SU-DHL-6 (cell line): Measurements from ENCODE around the gene SNIP1.
A peak's percentile ranks its signal among the peaks of the same experiment; 100 is the strongest.

Experiments used
- H2AFZ ChIP-seq: fragments of 200-600 bp; sonication (generic); 2 replicates; pipeline ENCODE4 v1.6.1; 2014; ENCODE audit warnings: low read depth, mild to moderate bottlenecking, moderate library complexity, mixed read lengths, antibody characterized with exemption, low read length; ENCODE audit not compliant: severe bottlenecking
- H3F3A ChIP-seq: fragments of 200-600 bp; shearing (Covaris generic); 2 replicates; pipeline ENCODE4 v1.6.0; 2016; ENCODE audit warnings: antibody characterized with exemption, mild to moderate bottlenecking; ENCODE audit not compliant: insufficient read depth
- H3K27ac ChIP-seq: fragments of 200-600 bp; sonication (generic); 2 replicates; pipeline ENCODE4 v1.5.1; 2016; ENCODE audit warnings: low read depth, mild to moderate bottlenecking, low read length, moderate library complexity, mixed read lengths
- H3K27me3 ChIP-seq: fragments of 200-600 bp; sonication (generic), shearing (Covaris generic); 2 replicates; pipeline ENCODE4 v1.6.0; 2014; ENCODE audit warnings: mild to moderate bottlenecking, low read length
- H3K36me3 ChIP-seq: fragments of 200-600 bp; sonication (generic); 2 replicates; pipeline ENCODE4 v1.6.1; 2014; ENCODE audit warnings: mild to moderate bottlenecking, low read length, mixed read lengths
- H3K4me2 ChIP-seq: fragments of 300-600, 200-600 bp; shearing (Covaris generic), sonication (generic); 2 replicates; pipeline ENCODE4 v1.6.0; 2014; ENCODE audit warnings: low read length, low read depth, mild to moderate bottlenecking; ENCODE audit not compliant: poor library complexity, severe bottlenecking
- H3K4me3 ChIP-seq: fragments of 200-600 bp; sonication (generic); 2 replicates; pipeline ENCODE4 v1.5.1; 2014; ENCODE audit warnings: antibody characterized with exemption, low read length, mild to moderate bottlenecking, mixed read lengths; ENCODE audit not compliant: insufficient read depth, poor library complexity, severe bottlenecking
- H3K79me2 ChIP-seq: fragments of 200-600 bp; sonication (generic); 2 replicates; pipeline ENCODE4 v1.6.1; 2014; ENCODE audit warnings: mild to moderate bottlenecking, low read length, moderate library complexity; ENCODE audit not compliant: insufficient read depth
- H3K9ac ChIP-seq: fragments of 200-600 bp; sonication (generic); 2 replicates; pipeline ENCODE4 v1.7.0; 2014; ENCODE audit warnings: mild to moderate bottlenecking, low read length
- H3K9me2 ChIP-seq: fragments of 200-600 bp; sonication (generic); replicated peaks from 2 replicates; pipeline ENCODE4 v1.6.1; 2014; ENCODE audit warnings: low read length; ENCODE audit not compliant: insufficient read depth
- H3K9me3 ChIP-seq: fragments of 200-600 bp; sonication (generic); 2 replicates; pipeline ENCODE4 v1.6.1; 2014; ENCODE audit warnings: low read length, mixed read lengths; ENCODE audit not compliant: insufficient read depth
- H4K20me1 ChIP-seq: fragments of 200-600 bp; sonication (generic); 2 replicates; pipeline ENCODE4 v1.6.1; 2014; ENCODE audit warnings: low read depth, mild to moderate bottlenecking, antibody characterized with exemption, low read length, moderate library complexity, mixed read lengths
- CTCF ChIP-seq: fragments of 200-600 bp; sonication (generic); IDR thresholded peaks from one replicate; pipeline ENCODE4 v1.5.1; 2017; ENCODE audit warnings: antibody characterized with exemption, mild to moderate bottlenecking, low read length, moderate library complexity; ENCODE audit not compliant: insufficient read depth, poor library complexity, severe bottlenecking
- EZH2phosphoT487 ChIP-seq: fragments of 200-600 bp; sonication (generic), shearing (Covaris generic); conservative IDR thresholded peaks from 2 replicates; pipeline ENCODE4 v1.6.1; 2018; ENCODE audit warnings: mild to moderate bottlenecking, antibody characterized with exemption, low read length, moderate library complexity, mixed read lengths

Gene SNIP1, protein sequence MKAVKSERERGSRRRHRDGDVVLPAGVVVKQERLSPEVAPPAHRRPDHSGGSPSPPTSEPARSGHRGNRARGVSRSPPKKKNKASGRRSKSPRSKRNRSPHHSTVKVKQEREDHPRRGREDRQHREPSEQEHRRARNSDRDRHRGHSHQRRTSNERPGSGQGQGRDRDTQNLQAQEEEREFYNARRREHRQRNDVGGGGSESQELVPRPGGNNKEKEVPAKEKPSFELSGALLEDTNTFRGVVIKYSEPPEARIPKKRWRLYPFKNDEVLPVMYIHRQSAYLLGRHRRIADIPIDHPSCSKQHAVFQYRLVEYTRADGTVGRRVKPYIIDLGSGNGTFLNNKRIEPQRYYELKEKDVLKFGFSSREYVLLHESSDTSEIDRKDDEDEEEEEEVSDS

GRCh38 chr1:37553927-37554808, at the start of gene SNIP1:
TSS of gene SNIP1 (minus strand) at chr1:37554293. CDS start at chr1:37554229, 64 bp downstream.
- H3K9ac ChIP-seq = peak within 1 kb of the TSS; percentile 73
- H3K27ac ChIP-seq = no peak within 1 kb of the TSS; the same call in none of the 2 replicates
- peaks cover 7% of the 10 kb centered on the region; the same call in 1 of the 2 replicates for H3K9me3 ChIP-seq
- no peaks in the 10 kb centered on the region for H3K27me3 ChIP-seq
- H4K20me1 ChIP-seq = 0 out of 2 replicates have a peak, but pooled peaks cover 5% of the 10 kb centered on the region
- no peaks in the 10 kb centered on the region for H3F3A ChIP-seq
- peak within 1 kb of the TSS; percentile 38 for H2AFZ ChIP-seq
- peaks cover 41% of the 10 kb centered on the region for H3K79me2 ChIP-seq
- TF ChIP-seq EZH2phosphoT487 (no peak), CTCF (no peak)
- no peaks in the 10 kb centered on the region for H3K9me2 ChIP-seq
- H3K4me2 ChIP-seq = peak within 1 kb of the TSS; percentile 95
- H3K36me3 ChIP-seq = peaks cover 11% of the 10 kb centered on the region
- peak within 1 kb of the TSS; percentile 73 for H3K4me3 ChIP-seq

- H3K36me3 ChIP-seq = no peaks in the 10 kb centered on the region
- no peaks in the 10 kb centered on the region for H3F3A ChIP-seq
- no peak overlapping the region for H3K4me3 ChIP-seq
- H3K9me2 ChIP-seq = no peaks in the 10 kb centered on the region
- no peaks in the 10 kb centered on the region for H3K27me3 ChIP-seq
- no peak overlapping the region for H3K9ac ChIP-seq
- H3K4me2 ChIP-seq = no peak overlapping the region
- H2AFZ ChIP-seq = no peak overlapping the region
- no peaks in the 10 kb centered on the region for H3K79me2 ChIP-seq
- no peaks in the 10 kb centered on the region for H3K9me3 ChIP-seq
- H4K20me1 ChIP-seq = no peaks in the 10 kb centered on the region
- TF ChIP-seq EZH2phosphoT487 (no peak), CTCF (peak; percentile 74)
- no peak overlapping the region for H3K27ac ChIP-seq
Observed at GRCh38 chr1:37602750-37603694, 48.9 kb upstream of the SNIP1 start.

DNA sequence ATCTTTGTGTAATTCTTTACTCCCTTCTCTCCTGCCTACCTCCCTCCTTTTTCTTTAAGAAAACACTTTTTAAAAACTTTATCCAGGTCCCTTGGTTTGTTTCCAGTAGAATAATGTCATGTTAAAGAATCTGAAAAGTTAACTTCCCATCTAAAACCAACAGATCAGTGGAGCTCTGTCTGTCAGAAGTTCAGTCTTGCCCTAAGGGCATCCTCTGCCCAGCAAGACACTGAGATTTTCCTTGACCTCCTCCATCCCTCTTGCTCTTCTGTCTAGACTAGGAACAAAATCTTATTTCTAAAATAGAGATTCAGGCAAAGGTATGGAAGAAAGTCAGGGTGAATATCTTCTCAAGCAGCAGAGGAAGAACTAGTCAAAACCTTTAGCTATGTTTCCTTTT, 47.3 kb upstream of the SNIP1 start:
- Histone ChIP-seq H3K9ac (no peak overlapping the region), H3K9me2 (no peaks in the 10 kb centered on the region), H3K4me2 (no peak overlapping the region), H3K36me3 (no peaks in the 10 kb centered on the region), H3K27ac (no peak overlapping the region), H4K20me1 (no peaks in the 10 kb centered on the region), H3F3A (no peaks in the 10 kb centered on the region), H3K4me3 (no peak overlapping the region), H3K9me3 (no peaks in the 10 kb centered on the region), H3K79me2 (no peaks in the 10 kb centered on the region), H2AFZ (no peak overlapping the region), H3K27me3 (no peaks in the 10 kb centered on the region)
- TF ChIP-seq EZH2phosphoT487 = no peak
- no peak for TF ChIP-seq CTCF
